H1 (cell line): Measurements from ENCODE around the gene UVSSA. TPM values are rescaled to one million over a fixed set of nuclear protein-coding genes. Genes with fewer than 3 reads are reported as not detected.
A peak's percentile ranks its signal among the peaks of the same experiment; 100 is the strongest.

ENCODE experiments used
- CTCF ChIA-PET: fragments of 300-600 bp; sonication (Branson Sonifier 250); formaldehyde crosslinking; loops from one replicate; lab custom pipeline; 2021; ENCODE audit not compliant: partially characterized antibody; lab: Charles Lee
- POLR2A ChIA-PET: fragments of 300-600 bp; sonication (Branson Sonifier 250); formaldehyde crosslinking; loops from one replicate; lab custom pipeline; 2021; ENCODE audit warnings: inconsistent platforms; ENCODE audit not compliant: partially characterized antibody; lab: Charles Lee
- DNase-seq, 2 experiments: peaks; one replicate each; pipeline versions ENCODE4 v3.0.0 to v3.0.0-alpha.2; 2010 to 2022; ENCODE audit warnings: low spot score in 2 of 2, low read depth in 1 of 2, mixed read lengths in 1 of 2
- FAIRE-seq: peaks from 2 replicates; lab custom pipeline; 2011; peaks lifted over from hg19 to GRCh38; lab: Jason Lieb, UNC
- H2AFZ ChIP-seq: 2 replicates; pipeline ENCODE4 v1.8.1; 2012; ENCODE audit warnings: low read length, inconsistent platforms
- H2AK5ac ChIP-seq: 2 replicates; pipeline ENCODE4 v1.6.1; 2013; ENCODE audit warnings: low read depth, low read length
- H2BK120ac ChIP-seq: replicated peaks from 2 replicates; pipeline ENCODE3; 2013; ENCODE audit warnings: low read depth, low read length, inconsistent platforms
- H2BK12ac ChIP-seq: 2 replicates; pipeline ENCODE4 v1.6.1; 2013; ENCODE audit warnings: low read depth, low read length
- H2BK15ac ChIP-seq: 2 replicates; pipeline ENCODE4 v1.6.1; 2013; ENCODE audit warnings: low read length
- H2BK20ac ChIP-seq: 2 replicates; pipeline ENCODE4 v1.6.1; 2013; ENCODE audit warnings: low read length
- H2BK5ac ChIP-seq: 2 replicates; pipeline ENCODE4 v1.6.1; 2013; ENCODE audit warnings: low read depth, low read length
- H3K14ac ChIP-seq: 2 replicates; pipeline ENCODE4 v1.6.1; 2013; ENCODE audit warnings: inconsistent platforms; ENCODE audit not compliant: insufficient read length
- H3K18ac ChIP-seq: 2 replicates; pipeline ENCODE4 v1.6.1; 2013; ENCODE audit warnings: low read length; ENCODE audit errors: extremely low read depth
- H3K23ac ChIP-seq: 2 replicates; pipeline ENCODE4 v1.6.1; 2013; ENCODE audit warnings: inconsistent platforms; ENCODE audit not compliant: insufficient read length
- H3K23me2 ChIP-seq: 2 replicates; pipeline ENCODE4 v1.6.1; 2013; ENCODE audit warnings: low read depth, low read length
- H3K27ac ChIP-seq: 2 replicates; pipeline ENCODE4 v1.6.1; 2011; ENCODE audit warnings: low read depth, low read length, inconsistent platforms
- H3K27me3 ChIP-seq, 4 experiments: replicated peaks in 1 of 4; 1 replicate in 1 of 4; 2 replicates in 3 of 4; pipeline versions ENCODE4 v1.6.1 to v1.8.1; 2011 to 2013; ENCODE audit warnings: low read length in 3 of 4, mild to moderate bottlenecking in 3 of 4, inconsistent platforms in 2 of 4, mixed read lengths in 2 of 4, moderate library complexity in 1 of 4; ENCODE audit not compliant: control insufficient read depth in 3 of 4, insufficient read depth in 3 of 4; ENCODE audit errors: extremely low read depth in 1 of 4
- H3K36me3 ChIP-seq, 4 experiments: 2 replicates each; pipeline versions ENCODE4 v1.6.1 to v1.8.1; 2011 to 2013; ENCODE audit warnings: mild to moderate bottlenecking in 4 of 4, low read length in 3 of 4, moderate library complexity in 2 of 4, control low read depth in 1 of 4, inconsistent platforms in 1 of 4; ENCODE audit not compliant: insufficient read depth in 4 of 4, control insufficient read depth in 2 of 4
- H3K4ac ChIP-seq: replicated peaks from 2 replicates; pipeline ENCODE3; 2013; ENCODE audit warnings: low read length, low read depth, mixed read lengths, inconsistent platforms; ENCODE audit not compliant: insufficient read length
- H3K4me1 ChIP-seq, 4 experiments: replicated peaks in 1 of 4; 1 replicate in 1 of 4; 2 replicates in 3 of 4; pipeline versions ENCODE4 v1.6.1 to v1.8.1; 2011 to 2013; ENCODE audit warnings: low read length in 3 of 4, inconsistent platforms in 2 of 4, mixed read lengths in 1 of 4; ENCODE audit not compliant: insufficient read depth in 4 of 4, control insufficient read depth in 3 of 4
- H3K4me2 ChIP-seq, 2 experiments: 2 replicates each; pipeline versions ENCODE4 v1.6.1 to v1.8.1; 2011 to 2013; ENCODE audit warnings: low read depth in 2 of 2, low read length in 2 of 2, control low read depth in 1 of 2, inconsistent platforms in 1 of 2, mild to moderate bottlenecking in 1 of 2; ENCODE audit not compliant: insufficient read depth in 1 of 2
- H3K4me3 ChIP-seq, 4 experiments: fragments of 200-600, 300-600 bp in 1 of 4; sonication (generic), shearing (Covaris generic), sonication (Bioruptor Twin) in 1 of 4; 2 replicates each; pipeline versions ENCODE4 v1.5.1 to v1.8.1; 2011 to 2016; ENCODE audit warnings: low read length in 4 of 4, low read depth in 3 of 4, control low read depth in 2 of 4, inconsistent platforms in 2 of 4, mild to moderate bottlenecking in 2 of 4, mixed read lengths in 1 of 4, moderate library complexity in 1 of 4; ENCODE audit not compliant: insufficient read depth in 2 of 4; ENCODE audit errors: extremely low read depth in 1 of 4
- H3K56ac ChIP-seq: replicated peaks from 2 replicates; pipeline ENCODE3; 2013; ENCODE audit warnings: low read depth, mild to moderate bottlenecking, mixed read lengths, low read length, inconsistent platforms; ENCODE audit not compliant: insufficient read length
- H3K79me1 ChIP-seq: 2 replicates; pipeline ENCODE4 v1.6.1; 2013; ENCODE audit warnings: low read depth, low read length, control low read depth
- H3K79me2 ChIP-seq, 2 experiments: 2 replicates each; pipeline versions ENCODE4 v1.6.1 to v1.8.1; 2012 to 2013; ENCODE audit warnings: low read length in 2 of 2, mild to moderate bottlenecking in 2 of 2, inconsistent platforms in 1 of 2; ENCODE audit not compliant: insufficient read depth in 2 of 2, control insufficient read depth in 1 of 2
- H3K9ac ChIP-seq, 4 experiments: replicated peaks in 1 of 4; 1 replicate in 1 of 4; 2 replicates in 3 of 4; pipeline versions ENCODE4 v1.6.1 to v1.8.1; 2011 to 2013; ENCODE audit warnings: low read depth in 3 of 4, low read length in 3 of 4, control low read depth in 2 of 4, mild to moderate bottlenecking in 2 of 4, moderate library complexity in 2 of 4, inconsistent platforms in 1 of 4; ENCODE audit errors: extremely low read depth in 1 of 4
- H3K9me3 ChIP-seq, 2 experiments: 2 replicates each; pipeline versions ENCODE4 v1.6.1 to v1.8.1; 2012 to 2013; ENCODE audit warnings: mild to moderate bottlenecking in 2 of 2, moderate library complexity in 2 of 2, control low read depth in 1 of 2, inconsistent platforms in 1 of 2, low read depth in 1 of 2, low read length in 1 of 2, mixed read lengths in 1 of 2; ENCODE audit not compliant: insufficient read depth in 2 of 2
- H4K20me1 ChIP-seq, 2 experiments: replicated peaks in 1 of 2; 2 replicates each; pipeline versions ENCODE3 to v1.8.1; 2011 to 2013; ENCODE audit warnings: inconsistent platforms in 2 of 2, low read length in 2 of 2, mild to moderate bottlenecking in 1 of 2; ENCODE audit not compliant: insufficient read depth in 2 of 2, control insufficient read depth in 1 of 2
- H4K5ac ChIP-seq: 2 replicates; pipeline ENCODE4 v1.6.1; 2013; ENCODE audit warnings: low read length, low read depth, mixed read lengths, inconsistent platforms; ENCODE audit not compliant: insufficient read length
- H4K8ac ChIP-seq: 2 replicates; pipeline ENCODE4 v1.8.0; 2013; ENCODE audit warnings: mild to moderate bottlenecking, moderate library complexity, low read length, inconsistent platforms; ENCODE audit not compliant: insufficient read depth; ENCODE audit errors: extremely low read depth
- H4K91ac ChIP-seq: replicated peaks from 2 replicates; pipeline ENCODE3; 2013; ENCODE audit warnings: low read length, mixed read lengths, inconsistent platforms; ENCODE audit not compliant: insufficient read length
- ASH2L ChIP-seq: fragments of 200-600, 300-600 bp; sonication (generic); IDR thresholded peaks from one replicate; pipeline ENCODE4 v1.7.1; 2017; ENCODE audit warnings: low read length
- BACH1 ChIP-seq: IDR thresholded peaks from 2 replicates; pipeline ENCODE4 v1.6.1; 2012; ENCODE audit warnings: low read length, improper control_type of control experiment
- CBX8 ChIP-seq: fragments of 300-800, 300-1000 bp; sonication (generic); IDR thresholded peaks from 2 replicates; pipeline ENCODE4 v1.7.1; 2016; ENCODE audit warnings: low read depth, low read length, borderline replicate concordance
- CHD1 ChIP-seq: IDR thresholded peaks from 2 replicates; pipeline ENCODE4 v1.6.1; 2012; ENCODE audit warnings: low read depth, low read length, improper control_type of control experiment
- CREB1 ChIP-seq: IDR thresholded peaks from 2 replicates; pipeline ENCODE4 v1.6.1; 2012; ENCODE audit warnings: inconsistent platforms
- EP300 ChIP-seq, 2 experiments: IDR thresholded peaks; 1 replicate in 1 of 2; 2 replicates in 1 of 2; pipeline ENCODE4 v1.6.1; 2011 to 2012; ENCODE audit warnings: low read depth in 2 of 2, low read length in 2 of 2, mild to moderate bottlenecking in 2 of 2, borderline replicate concordance in 1 of 2, inconsistent platforms in 1 of 2, moderate library complexity in 1 of 2
- KDM4A ChIP-seq: IDR thresholded peaks from one replicate; pipeline ENCODE4 v1.7.1; 2012; ENCODE audit warnings: low read depth, mild to moderate bottlenecking, moderate library complexity, low read length, inconsistent platforms; ENCODE audit not compliant: severe bottlenecking
- POLR2A ChIP-seq, 2 experiments: IDR thresholded peaks; 1 replicate in 1 of 2; 2 replicates in 1 of 2; pipeline ENCODE4 v1.6.1; 2011; ENCODE audit warnings: low read depth in 2 of 2, low read length in 2 of 2, mild to moderate bottlenecking in 2 of 2; ENCODE audit errors: control extremely low read depth in 1 of 2
- RXRA ChIP-seq: IDR thresholded peaks from 2 replicates; pipeline ENCODE4 v1.6.1; 2011; ENCODE audit warnings: low read depth, mild to moderate bottlenecking, low read length, moderate library complexity; ENCODE audit not compliant: insufficient read depth
- SP4 ChIP-seq: IDR thresholded peaks from 2 replicates; pipeline ENCODE4 v1.6.1; 2012; ENCODE audit warnings: low read length, inconsistent platforms
- TAF7 ChIP-seq: optimal IDR thresholded peaks from 2 replicates; pipeline ENCODE3; 2011; ENCODE audit warnings: low read depth, mild to moderate bottlenecking, inconsistent platforms, low read length, moderate library complexity, borderline replicate concordance
- ZNF274 ChIP-seq: IDR thresholded peaks from 2 replicates; pipeline ENCODE4 v1.7.0; 2012; ENCODE audit warnings: low read length, borderline replicate concordance; ENCODE audit errors: extremely low read depth
- WGBS, 2 experiments: shearing (Covaris generic) in 1 of 2; methylation state at CpG; one replicate each; pipeline versions ENCODE4 v1.1.6 to v1.1.7; 2013 to 2015; ENCODE audit warnings: low lambda C conversion rate in 2 of 2, mixed read lengths in 2 of 2, inconsistent platforms in 1 of 2, low coverage in 1 of 2, missing lambda C conversion rate in 1 of 2; ENCODE audit not compliant: insufficient replicate concordance in 2 of 2, insufficient coverage in 1 of 2, insufficient read length in 1 of 2; ENCODE audit errors: extremely low coverage in 1 of 2, missing lambda C conversion rate in 1 of 2; 5-methylcytosine and 5-hydroxymethylcytosine counted together
- polyA plus RNA-seq, 7 experiments: library from polyadenylated mRNA; depleted of rRNA in 3 of 7; stranded (reverse) in 5 of 7; unstranded in 2 of 7; fragments of >200 nt in 5 of 7; fragments of 200-250 nt in 2 of 7; gene quantifications; 1 replicate in 5 of 7; 2 replicates in 1 of 7; 4 replicates in 1 of 7; pipeline versions ENCODE4 v1.2.1 to v1.2.3, GENCODE V29; 2011 to 2013; ENCODE audit warnings: missing spikeins in 2 of 7, mixed read lengths in 2 of 7
- total RNA-seq: library from RNA; stranded (reverse); fragmentation: NEBNext Ultra II Directional; extraction: Animal tissue kit (Norgen Biotek cat#: 25700); gene quantifications from 2 replicates; pipeline ENCODE4 v1.2.1, GENCODE V29; 2021
- TF ChIP-seq, protein P1 (sequence below): IDR thresholded peaks from 2 replicates; pipeline ENCODE4 v1.6.1; 2011; ENCODE audit warnings: low read depth, mild to moderate bottlenecking, low read length; ENCODE audit not compliant: insufficient read depth

The UVSSA gene
- total and polyA plus RNA-seq, 2 of the 8 experiments (the other 6 are each of a cell fraction or from before 2014, with no cell fraction given): 14.5 to 19.4 TPM

GRCh38 chr4:1407657-1408333 lies 60.8 kb downstream of the UVSSA start:
- H4K8ac ChIP-seq: no peak overlapping the region
- CTCF ChIA-PET: interaction anchor here (1.2 to 1.5 kb wide), 3 partner anchors 103 to 222 kb away, joined by 3 to 5 read pairs (median 4); no protein-coding TSS in a partner anchor
- no peak overlapping the region for H3K18ac ChIP-seq
- WGBS, 2 experiments: 11% methylated on average over 24 of the region's 53 CpGs; no CpG with 5 or more reads in 1 of the 2 experiments
- no peak overlapping the region for H3K4ac ChIP-seq
- no peak overlapping the region for H3K56ac ChIP-seq
- DNase-seq (no peak), FAIRE-seq (no peak)
- peaks cover 0 to 24% (median 5%) of the 10 kb centered on the region in 4 experiments; a peak in 5 of 7 replicates for H3K4me1 ChIP-seq
- peaks cover 68 to 97% (median 96%) of the 10 kb centered on the region in 4 experiments for H3K27me3 ChIP-seq
- H3K79me2 ChIP-seq: no peaks in the 10 kb centered on the region
- H2BK15ac ChIP-seq: no peak overlapping the region
- peaks cover 11 to 32% of the 10 kb centered on the region in 2 experiments for H4K20me1 ChIP-seq
- H3K36me3 ChIP-seq: peaks cover 0 to 26% (median 0%) of the 10 kb centered on the region in 4 experiments; a peak in 1 of 8 replicates
- no peak overlapping the region for H2BK120ac ChIP-seq
- H3K23me2 ChIP-seq: peaks cover 2% of the 10 kb centered on the region; the same call in 1 of the 2 replicates
- H3K27ac ChIP-seq: no peak overlapping the region
- no peak overlapping the region for H3K9ac ChIP-seq
- no peak overlapping the region for H3K14ac ChIP-seq
- no peaks in the 10 kb centered on the region for H3K79me1 ChIP-seq
- no peak overlapping the region for H2AK5ac ChIP-seq
- no peak overlapping the region for H2BK12ac ChIP-seq
- H4K5ac ChIP-seq: no peak overlapping the region
- no peak overlapping the region for H4K91ac ChIP-seq
- H2BK20ac ChIP-seq: no peak overlapping the region
- POLR2A ChIA-PET: interaction anchor here (1.2 kb wide), 1 partner anchor 624 kb away, joined by 3 read pairs; no protein-coding TSS in a partner anchor
- H3K4me2 ChIP-seq: peak overlapping the region; percentile 56 to 65
- no peak overlapping the region for H2BK5ac ChIP-seq
- H3K23ac ChIP-seq: no peak overlapping the region
- peak overlapping the region; percentile 25 to 65 (median 34) for H3K4me3 ChIP-seq
- H3K9me3 ChIP-seq: no peaks in the 10 kb centered on the region; a peak in 1 of 4 replicates
- H2AFZ ChIP-seq: no peak overlapping the region
- TF ChIP-seq ZNF274 (no peak), KDM4A (no peak), POLR2A (IDR thresholded peaks at IDR 0.05; ENCODE audit: control extremely low read depth in 1 of 2, low read depth in 2 of 2, low read length in 2 of 2) (no peak), CREB1 (no peak), CBX8 (no peak), EP300 (IDR thresholded peaks at IDR 0.05; ENCODE audit: borderline replicate concordance in 1 of 2, low read depth in 2 of 2, low read length in 2 of 2) (no peak), SP4 (no peak), ASH2L (no peak), BACH1 (no peak), CHD1 (no peak), RXRA (no peak), TAF7 (no peak)
- TF ChIP-seq, protein P1, sequence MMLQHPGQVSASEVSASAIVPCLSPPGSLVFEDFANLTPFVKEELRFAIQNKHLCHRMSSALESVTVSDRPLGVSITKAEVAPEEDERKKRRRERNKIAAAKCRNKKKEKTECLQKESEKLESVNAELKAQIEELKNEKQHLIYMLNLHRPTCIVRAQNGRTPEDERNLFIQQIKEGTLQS: no peak
